T-helper 1 cell treated with Interleukin-12 subunit alpha and Interleukin-12 subunit beta and Interleukin-4 antibody, amounts not matched to agents 30 ng/mL and 1 ng/mL, for 36 hours (primary cell): ENCODE results near the gene ALX3. TPM values are rescaled to one million over a fixed set of nuclear protein-coding genes. Genes with fewer than 3 reads are reported as not detected.

ENCODE experiments used
- intact Hi-C: fragments of 100-400 bp; cut with micrococcal nuclease; formaldehyde crosslinking; loops from one replicate; pipeline ENCODE4 v1.15.1; 2024
- total RNA-seq: library from RNA; stranded (reverse); gene quantifications from 2 replicates; pipeline ENCODE4 v1.2.3, GENCODE V29; 2022

ALX3 gene
- total RNA-seq: not detected in 2 replicates

DNA sequence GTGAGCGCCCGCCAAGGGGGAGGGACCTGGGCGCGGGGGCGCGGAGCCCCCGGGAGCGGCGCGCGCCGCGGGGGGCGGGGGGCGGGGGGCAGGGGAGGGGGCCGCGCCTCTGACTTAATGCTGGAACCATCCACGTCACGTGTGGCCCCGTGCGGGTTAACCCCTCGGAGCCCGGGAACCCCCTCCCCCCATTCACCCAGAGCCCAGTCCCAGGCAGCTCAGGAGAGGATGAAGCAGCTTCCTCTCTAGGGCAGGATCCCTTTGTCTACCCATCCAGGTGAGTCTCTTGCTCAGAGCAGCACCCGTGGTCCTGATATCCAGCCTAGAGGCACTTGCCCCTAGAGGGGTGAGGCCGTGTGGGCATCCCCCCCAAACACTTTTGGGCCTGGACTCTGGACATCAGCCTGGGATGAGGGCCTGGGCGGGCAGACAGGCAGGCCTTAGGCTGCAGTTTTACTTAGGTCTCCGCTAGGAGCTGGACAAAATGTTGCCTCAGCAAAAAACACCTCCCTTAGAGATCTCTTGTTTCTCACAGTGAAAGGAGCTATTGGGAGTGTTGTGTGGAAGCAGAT is at the start of gene ALX3:
Gene ALX3, minus strand, starts transcription at position 2 of the 572 bp plus-strand sequence. CDS start 60 bp downstream, outside the sequence.
- intact Hi-C loops: no loop called here

GRCh38 chr1:110119843-110120242 is 49.4 kb upstream of the ALX3 start:
- intact Hi-C loops: no loop called here

DNA sequence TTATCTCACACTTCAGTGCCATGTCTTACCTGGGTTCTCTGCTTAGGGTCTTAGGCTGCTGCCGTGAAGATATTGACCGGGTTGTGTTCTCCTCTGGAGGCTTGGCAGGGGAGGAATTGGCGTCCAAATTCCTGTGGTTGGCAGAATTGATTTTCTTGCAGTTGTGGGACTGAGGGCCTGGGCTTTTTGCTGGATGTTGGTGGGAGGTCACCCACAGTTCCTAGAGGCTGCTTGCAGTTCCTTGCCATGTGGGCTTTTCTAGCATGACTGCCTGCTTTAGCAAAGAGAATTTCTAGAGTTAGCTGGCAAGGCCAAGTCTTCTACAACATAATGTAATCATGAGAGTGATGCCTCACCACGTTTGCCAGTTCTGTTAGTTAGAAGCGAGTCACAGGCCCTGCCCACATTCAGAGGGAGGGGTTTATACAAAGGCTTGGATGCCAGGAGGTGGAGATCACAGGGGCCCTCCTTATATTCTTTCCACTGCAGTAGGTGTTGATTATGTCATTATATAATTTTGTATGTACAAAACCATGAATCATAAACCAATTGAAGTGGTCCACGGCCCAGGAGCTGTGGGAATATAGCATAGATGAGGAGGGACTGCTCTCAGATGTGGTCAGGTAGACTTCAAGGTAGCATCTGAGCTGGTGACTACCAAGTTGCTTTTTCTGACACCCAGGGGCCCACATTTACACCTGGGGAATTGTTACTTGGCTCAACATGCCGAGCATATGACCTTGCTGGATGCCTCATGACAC is 48.3 kb upstream of the ALX3 start:
- intact Hi-C loops: no loop called here

DNA sequence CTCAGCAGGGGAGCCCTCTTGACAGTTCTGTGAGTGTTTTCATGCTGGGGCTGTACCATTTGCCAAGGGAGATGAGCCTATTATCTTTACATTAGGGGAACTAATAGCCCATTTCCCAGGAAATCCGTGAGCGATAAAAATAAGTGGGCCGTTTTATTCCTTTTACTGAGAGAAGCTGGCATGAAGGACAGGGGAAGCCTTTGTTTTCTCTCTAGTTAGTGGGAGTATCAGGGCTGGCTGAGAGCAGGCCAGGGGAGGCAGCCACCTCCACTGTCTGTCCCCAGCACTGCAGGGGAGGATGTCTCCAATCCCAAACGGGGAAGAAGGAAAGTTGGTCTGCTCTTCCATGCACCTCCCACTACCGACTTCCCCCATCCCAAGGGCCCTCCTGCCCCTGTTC is 44.3 kb upstream of the ALX3 start:
- intact Hi-C loops: no loop called here

DNA sequence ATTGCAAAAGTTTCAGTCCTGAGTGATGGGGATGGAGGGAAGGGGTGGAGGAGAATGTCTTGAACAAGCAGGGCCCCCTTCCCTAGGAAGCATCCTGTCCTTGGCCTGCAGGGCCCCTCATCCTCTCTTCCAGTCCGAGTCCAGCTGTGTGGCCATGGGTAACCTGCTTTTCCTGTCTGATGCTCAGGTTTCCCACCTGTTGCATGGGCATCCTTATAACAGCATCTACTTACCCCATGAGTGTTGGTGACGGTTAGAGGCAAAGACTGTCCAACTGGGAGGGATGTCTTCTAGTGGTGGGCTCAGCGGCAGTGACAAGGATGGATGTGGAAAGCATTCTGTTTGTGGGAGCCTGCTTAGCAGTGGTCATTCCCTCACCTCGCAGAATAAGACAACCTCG is 43.7 kb upstream of the ALX3 start:
- intact Hi-C loops: no loop called here

GRCh38 chr1:110113551-110113950 is 43.1 kb upstream of the ALX3 start:
- intact Hi-C loops: no loop called here

DNA sequence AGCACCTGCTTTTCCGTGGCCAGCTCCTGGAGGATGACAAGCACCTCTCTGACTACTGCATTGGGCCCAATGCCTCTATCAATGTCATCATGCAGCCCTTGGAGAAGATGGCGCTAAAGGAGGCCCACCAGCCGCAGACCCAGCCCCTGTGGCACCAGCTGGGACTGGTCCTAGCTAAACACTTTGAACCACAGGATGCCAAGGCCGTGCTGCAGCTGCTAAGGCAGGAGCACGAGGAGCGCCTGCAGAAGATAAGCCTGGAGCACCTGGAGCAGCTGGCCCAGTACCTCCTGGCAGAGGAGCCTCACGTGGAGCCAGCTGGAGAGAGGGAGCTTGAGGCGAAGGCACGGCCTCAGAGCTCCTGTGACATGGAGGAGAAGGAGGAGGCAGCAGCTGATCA is 42.2 kb upstream of the ALX3 start:
- intact Hi-C loops: no loop called here

GRCh38 chr1:110112143-110112542 is 41.7 kb upstream of the ALX3 start, which contains the start of gene UBL4B:
UBL4B (plus strand) TSS chr1:110112443; CDS start chr1:110112535, 92 bp downstream.
- intact Hi-C loops: no loop called here

GRCh38 chr1:110111081-110111480 is 40.6 kb upstream of the ALX3 start:
- intact Hi-C loops: no loop called here

- intact Hi-C loops: no loop called here
Measured at GRCh38 chr1:110107867-110108469, 37.5 kb upstream of the ALX3 start.

GRCh38 chr1:110106013-110106941 is 35.8 kb upstream of the ALX3 start:
- intact Hi-C loops: loop anchor here (1.0 kb wide), 3 partner anchors 18 to 77 kb away; no protein-coding TSS in a partner anchor

GRCh38 chr1:110102081-110102480 is 31.6 kb upstream of the ALX3 start:
- intact Hi-C loops: no loop called here

- intact Hi-C loops: no loop called here
Measured at GRCh38 chr1:110100335-110100734, 29.9 kb upstream of the ALX3 start.

GRCh38 chr1:110098222-110099026 is 28.0 kb upstream of the ALX3 start:
- intact Hi-C loops: no loop called here

DNA sequence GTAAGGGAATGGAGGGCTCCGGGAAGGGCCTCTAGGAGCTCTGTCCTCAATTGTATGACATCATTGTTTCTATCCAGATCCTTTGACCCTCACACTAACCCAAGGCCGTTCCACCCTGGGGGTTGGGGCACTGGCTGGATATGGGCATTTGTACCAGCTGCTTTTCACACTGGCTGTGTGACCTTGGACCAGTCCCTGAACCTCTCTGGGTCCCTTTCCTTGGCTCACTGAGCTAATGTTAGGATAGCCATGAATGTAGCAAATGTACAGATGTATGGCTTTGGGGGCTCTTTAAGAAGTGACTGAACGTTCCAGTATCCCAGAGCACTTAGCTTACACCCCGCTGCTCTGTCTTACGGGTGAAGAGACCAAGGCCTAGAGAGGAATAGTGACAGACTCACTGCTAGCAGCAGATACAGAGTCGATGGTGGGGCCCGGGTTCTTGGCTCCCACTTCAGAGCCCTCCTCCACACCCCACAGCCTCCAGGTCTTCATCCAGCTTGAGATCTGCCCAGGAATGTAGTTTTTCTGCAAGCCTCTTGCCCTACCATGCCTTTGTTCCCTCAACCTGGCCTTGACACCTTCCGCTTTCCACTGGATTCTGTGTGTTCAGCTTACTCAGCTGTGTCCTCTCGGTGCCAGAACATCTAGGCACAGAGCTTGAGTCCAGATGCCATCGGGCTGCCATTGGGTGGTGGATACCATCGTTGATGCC is 27.2 kb upstream of the ALX3 start:
- intact Hi-C loops: no loop called here

GRCh38 chr1:110094931-110095654 is 24.6 kb upstream of the ALX3 start:
- intact Hi-C loops: no loop called here

- intact Hi-C loops: no loop called here
Measured at GRCh38 chr1:110092991-110093390, 22.5 kb upstream of the ALX3 start.

GRCh38 chr1:110091791-110092190 is 21.3 kb upstream of the ALX3 start:
- intact Hi-C loops: no loop called here

- intact Hi-C loops: no loop called here
Measured at GRCh38 chr1:110091381-110091780, 20.9 kb upstream of the ALX3 start.
